Large intestine (tissue), 3 donors: Measurements from ENCODE around the gene NPY. TPM values are rescaled to one million over a fixed set of nuclear protein-coding genes. Genes with fewer than 3 reads are reported as not detected.

Experiments used
- DNase-seq, 2 donors: peaks; one replicate each; pipeline versions ENCODE4 v3.0.0 to v3.0.0-alpha.2; 2013
- H3K27ac ChIP-seq: one replicate; pipeline ENCODE4 v1.5.1; 2013; ENCODE audit warnings: low read length
- H3K27me3 ChIP-seq: 2 replicates; pipeline ENCODE4 v1.6.1; 2013; ENCODE audit warnings: low read length; ENCODE audit not compliant: control insufficient read depth, insufficient read depth
- H3K36me3 ChIP-seq: 2 replicates; pipeline ENCODE4 v1.6.1; 2013; ENCODE audit warnings: low read length; ENCODE audit not compliant: control insufficient read depth, insufficient read depth
- H3K4me1 ChIP-seq: one replicate; pipeline ENCODE4 v1.6.1; 2013; ENCODE audit warnings: low read length; ENCODE audit not compliant: control insufficient read depth, insufficient read depth
- H3K4me3 ChIP-seq: one replicate; pipeline ENCODE4 v1.5.1; 2013; ENCODE audit warnings: low read length
- H3K9me3 ChIP-seq: one replicate; pipeline ENCODE4 v1.6.1; 2013; ENCODE audit warnings: mild to moderate bottlenecking, low read depth, low read length, moderate library complexity; ENCODE audit not compliant: control insufficient read depth
- WGBS: methylation state at CpG from one replicate; pipeline ENCODE4 v1.1.5; 2013; ENCODE audit warnings: low lambda C conversion rate; ENCODE audit not compliant: insufficient coverage; 5-methylcytosine and 5-hydroxymethylcytosine counted together
- polyA plus RNA-seq: library from polyadenylated mRNA; unstranded; fragments of 120-200 nt; gene quantifications from one replicate; pipeline ENCODE4 v1.2.1, GENCODE V29; 2013

The NPY gene
- polyA plus RNA-seq, 1 donor = 59.0 TPM

DNA sequence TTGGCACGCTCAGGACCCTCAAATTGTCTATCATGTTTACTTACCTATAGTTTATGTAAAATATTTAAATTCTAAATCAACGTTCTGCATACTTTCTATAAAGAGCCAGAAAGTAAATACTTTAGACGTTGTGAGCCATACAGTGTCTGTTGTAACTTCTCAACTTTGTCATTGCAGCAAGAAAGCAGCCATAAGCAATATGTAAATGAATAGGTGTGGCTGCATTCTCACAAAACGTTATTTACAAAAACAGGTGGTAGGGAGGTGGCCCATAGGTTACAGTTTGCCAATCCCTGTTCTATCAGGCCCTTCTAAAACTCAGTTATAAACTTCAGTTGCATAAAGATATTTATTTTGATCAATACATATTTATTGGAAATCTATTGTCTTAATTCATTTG lies 12.1 kb upstream of the NPY start:
- WGBS = 56% methylated on average over 3 of the region's 4 CpGs
- DNase-seq = no peak
- Histone ChIP-seq H3K4me1 (no peaks in the 10 kb centered on the region), H3K27me3 (no peaks in the 10 kb centered on the region), H3K4me3 (no peak overlapping the region), H3K9me3 (no peaks in the 10 kb centered on the region), H3K27ac (no peak overlapping the region), H3K36me3 (no peaks in the 10 kb centered on the region)

DNA sequence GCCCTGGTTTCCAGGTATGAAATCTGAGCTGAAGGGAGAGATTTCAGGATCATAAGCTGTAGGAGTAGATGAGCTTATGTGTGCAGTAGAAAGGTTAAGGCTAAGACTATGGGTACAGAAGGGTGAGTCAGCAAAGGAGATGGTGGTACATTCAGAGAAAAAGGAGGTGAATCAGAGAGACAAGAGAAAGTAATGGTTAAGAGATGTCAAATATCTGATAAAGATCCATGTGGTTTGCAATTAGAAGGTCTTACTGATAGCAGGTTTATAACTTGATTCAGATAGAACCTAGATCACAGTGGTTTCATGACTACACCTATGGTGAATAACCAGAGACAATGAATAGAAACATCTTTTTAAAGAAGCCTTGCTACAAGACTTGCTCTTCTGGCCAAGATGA lies 4.5 kb upstream of the NPY start:
- Histone ChIP-seq H3K4me1 (peaks cover 6% of the 10 kb centered on the region), H3K36me3 (no peaks in the 10 kb centered on the region), H3K27ac (no peak overlapping the region), H3K9me3 (no peaks in the 10 kb centered on the region), H3K4me3 (no peak overlapping the region), H3K27me3 (peaks cover 29% of the 10 kb centered on the region)
- DNase-seq = no peak

DNA sequence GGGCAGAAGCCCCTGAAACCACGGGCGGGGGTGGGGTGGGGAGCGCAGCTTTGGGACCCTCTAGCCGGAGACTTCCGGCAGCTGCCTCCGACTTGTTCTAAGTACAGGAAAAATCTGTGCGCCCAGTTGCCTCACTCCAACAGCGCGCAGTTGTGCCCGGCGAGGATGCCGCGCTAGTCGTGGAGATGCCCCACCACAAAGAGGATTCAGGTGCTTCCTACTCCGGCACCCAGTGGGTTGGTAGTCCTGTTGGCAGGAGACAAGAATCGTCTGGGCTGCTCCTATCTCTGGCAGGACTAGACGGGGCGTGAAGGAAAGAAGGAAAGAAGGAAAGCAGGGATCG lies 465 bp upstream of the NPY start:
- peaks cover 49% of the 10 kb centered on the region for H3K27me3 ChIP-seq
- H3K4me1 ChIP-seq = peaks cover 12% of the 10 kb centered on the region
- no peaks in the 10 kb centered on the region for H3K36me3 ChIP-seq
- WGBS = no CpG with 5 or more reads among the region's 19 CpGs
- H3K27ac ChIP-seq = no peak overlapping the region
- H3K9me3 ChIP-seq = peaks cover 4% of the 10 kb centered on the region
- H3K4me3 ChIP-seq = peak overlapping the region; percentile 2
- peak in 1 of 2 donors; percentile 31 for DNase-seq

DNA sequence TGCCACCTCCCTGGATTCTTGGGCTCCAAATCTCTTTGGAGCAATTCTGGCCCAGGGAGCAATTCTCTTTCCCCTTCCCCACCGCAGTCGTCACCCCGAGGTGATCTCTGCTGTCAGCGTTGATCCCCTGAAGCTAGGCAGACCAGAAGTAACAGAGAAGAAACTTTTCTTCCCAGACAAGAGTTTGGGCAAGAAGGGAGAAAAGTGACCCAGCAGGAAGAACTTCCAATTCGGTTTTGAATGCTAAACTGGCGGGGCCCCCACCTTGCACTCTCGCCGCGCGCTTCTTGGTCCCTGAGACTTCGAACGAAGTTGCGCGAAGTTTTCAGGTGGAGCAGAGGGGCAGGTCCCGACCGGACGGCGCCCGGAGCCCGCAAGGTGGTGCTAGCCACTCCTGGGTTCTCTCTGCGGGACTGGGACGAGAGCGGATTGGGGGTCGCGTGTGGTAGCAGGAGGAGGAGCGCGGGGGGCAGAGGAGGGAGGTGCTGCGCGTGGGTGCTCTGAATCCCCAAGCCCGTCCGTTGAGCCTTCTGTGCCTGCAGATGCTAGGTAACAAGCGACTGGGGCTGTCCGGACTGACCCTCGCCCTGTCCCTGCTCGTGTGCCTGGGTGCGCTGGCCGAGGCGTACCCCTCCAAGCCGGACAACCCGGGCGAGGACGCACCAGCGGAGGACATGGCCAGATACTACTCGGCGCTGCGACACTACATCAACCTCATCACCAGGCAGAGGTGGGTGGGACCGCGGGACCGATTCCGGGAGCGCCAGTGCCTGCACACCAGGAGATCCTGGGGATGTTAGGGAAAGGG lies 913 bp downstream of the NPY start:
- peak in 1 of 2 donors; percentile 46 for DNase-seq
- no peak overlapping the region for H3K27ac ChIP-seq
- peaks cover 4% of the 10 kb centered on the region for H3K9me3 ChIP-seq
- no peaks in the 10 kb centered on the region for H3K36me3 ChIP-seq
- H3K4me3 ChIP-seq = peak overlapping the region; percentile 42
- no CpG with 5 or more reads among the region's 51 CpGs for WGBS
- H3K4me1 ChIP-seq = peaks cover 12% of the 10 kb centered on the region
- H3K27me3 ChIP-seq = peaks cover 49% of the 10 kb centered on the region

DNA sequence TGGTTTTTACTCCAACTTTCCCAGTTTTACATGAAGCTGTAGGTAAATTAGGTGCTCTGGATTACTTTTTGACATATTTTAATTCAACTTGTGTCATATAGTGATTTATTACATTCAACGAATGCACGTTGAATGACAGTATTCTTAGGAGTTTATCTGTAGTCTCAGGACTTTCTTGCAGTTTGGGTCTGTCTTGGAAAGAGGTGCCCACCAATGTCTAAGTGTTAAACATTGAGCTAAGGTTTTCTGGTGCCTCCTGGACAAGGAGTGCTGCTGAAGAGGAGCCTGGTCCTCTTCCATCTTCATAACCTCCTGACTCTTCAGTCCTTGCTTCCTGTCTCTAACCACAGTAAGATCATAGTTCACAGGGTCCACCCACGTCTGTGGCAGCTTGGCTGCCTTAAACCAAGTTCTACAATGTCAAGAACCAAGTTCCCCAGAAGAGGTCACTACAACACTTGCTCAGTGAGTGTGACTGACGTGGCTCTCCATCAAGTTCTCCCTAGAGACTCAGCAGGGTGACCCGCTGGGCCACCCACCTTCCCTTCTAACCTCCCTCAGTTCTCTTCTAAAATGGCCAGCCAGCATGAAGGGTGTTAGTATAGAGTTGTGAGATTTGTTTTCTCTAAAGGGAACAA lies 6.1 kb downstream of the NPY start:
- Histone ChIP-seq H3K27ac (no peak overlapping the region), H3K36me3 (no peaks in the 10 kb centered on the region), H3K9me3 (peaks cover under 1% of the 10 kb centered on the region), H3K27me3 (peaks cover 14% of the 10 kb centered on the region), H3K4me1 (peaks cover 1% of the 10 kb centered on the region), H3K4me3 (no peak overlapping the region)
- DNase-seq = peak; percentile 65 to 79
- WGBS = 65% methylated on average over 2 of the region's 5 CpGs

DNA sequence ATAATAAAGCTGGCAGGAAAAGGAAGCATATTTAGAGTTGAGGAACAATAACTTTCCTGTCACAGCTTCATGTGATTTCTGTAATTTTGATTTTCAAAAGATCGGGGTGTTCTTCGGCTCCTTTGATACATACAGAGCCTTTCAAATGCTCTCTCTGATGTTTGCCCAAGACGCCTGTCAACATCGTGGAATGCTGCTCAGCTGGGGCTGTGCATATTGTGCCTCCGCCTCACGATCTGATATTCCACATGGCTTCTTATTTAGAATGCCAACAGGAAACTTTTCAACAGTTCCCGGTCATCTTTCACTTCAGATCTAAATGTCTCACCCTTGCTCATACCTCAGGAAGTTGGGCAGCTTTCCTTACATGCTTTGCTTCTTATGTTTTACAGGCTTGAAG lies 7.3 kb downstream of the NPY start:
- H3K4me1 ChIP-seq = no peaks in the 10 kb centered on the region
- no peak for DNase-seq
- H3K9me3 ChIP-seq = no peaks in the 10 kb centered on the region
- no peak overlapping the region for H3K4me3 ChIP-seq
- H3K27me3 ChIP-seq = peaks cover 5% of the 10 kb centered on the region
- 50% methylated on average over 2 of the region's 7 CpGs for WGBS
- H3K36me3 ChIP-seq = no peaks in the 10 kb centered on the region
- no peak overlapping the region for H3K27ac ChIP-seq

DNA sequence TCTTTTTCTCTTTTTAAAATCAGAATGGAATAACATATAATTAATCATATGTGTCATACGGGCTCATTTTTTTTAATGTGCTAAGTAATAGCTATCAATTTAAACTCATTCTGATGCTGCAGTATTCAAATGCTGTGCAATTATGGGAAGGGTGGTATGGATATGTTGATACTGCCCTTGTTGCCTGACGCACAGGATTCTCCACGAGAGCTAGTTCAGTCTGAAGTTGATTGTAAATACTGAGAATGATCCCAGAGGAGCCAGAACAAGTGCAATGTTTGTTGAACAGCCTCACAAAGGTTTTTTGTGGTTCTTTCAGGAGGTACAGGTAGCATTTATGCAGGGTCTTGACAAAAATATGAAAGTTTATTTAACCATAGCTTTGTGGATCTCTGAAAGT lies 13.4 kb downstream of the NPY start:
- Histone ChIP-seq H3K27ac (no peak overlapping the region), H3K27me3 (no peaks in the 10 kb centered on the region), H3K4me1 (no peaks in the 10 kb centered on the region), H3K36me3 (no peaks in the 10 kb centered on the region), H3K9me3 (no peaks in the 10 kb centered on the region), H3K4me3 (no peak overlapping the region)
- 83% methylated on average over 1 of the region's 3 CpGs for WGBS
- DNase-seq = no peak

DNA sequence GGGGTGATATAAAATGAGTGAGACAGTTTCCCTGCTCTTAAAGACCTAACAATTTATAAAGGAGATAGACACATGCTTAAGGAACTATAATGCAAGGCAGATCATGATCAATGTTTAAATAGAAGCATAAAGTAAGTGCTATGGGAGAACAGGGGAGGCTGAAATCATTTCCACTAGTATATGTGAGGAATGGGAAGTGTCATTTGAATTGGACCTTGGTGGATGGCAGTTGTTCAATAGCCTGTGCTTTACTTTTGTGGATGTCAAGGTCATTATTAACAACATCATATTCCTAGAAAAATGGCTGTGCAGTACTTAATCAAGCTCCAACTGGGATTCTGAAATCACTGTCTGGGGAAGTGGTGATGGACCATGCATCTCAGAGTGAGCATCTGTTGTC lies 14.7 kb downstream of the NPY start:
- no peaks in the 10 kb centered on the region for H3K4me1 ChIP-seq
- no peak overlapping the region for H3K27ac ChIP-seq
- no peaks in the 10 kb centered on the region for H3K36me3 ChIP-seq
- no peak for DNase-seq
- H3K27me3 ChIP-seq = no peaks in the 10 kb centered on the region
- H3K4me3 ChIP-seq = no peak overlapping the region
- no peaks in the 10 kb centered on the region for H3K9me3 ChIP-seq

DNA sequence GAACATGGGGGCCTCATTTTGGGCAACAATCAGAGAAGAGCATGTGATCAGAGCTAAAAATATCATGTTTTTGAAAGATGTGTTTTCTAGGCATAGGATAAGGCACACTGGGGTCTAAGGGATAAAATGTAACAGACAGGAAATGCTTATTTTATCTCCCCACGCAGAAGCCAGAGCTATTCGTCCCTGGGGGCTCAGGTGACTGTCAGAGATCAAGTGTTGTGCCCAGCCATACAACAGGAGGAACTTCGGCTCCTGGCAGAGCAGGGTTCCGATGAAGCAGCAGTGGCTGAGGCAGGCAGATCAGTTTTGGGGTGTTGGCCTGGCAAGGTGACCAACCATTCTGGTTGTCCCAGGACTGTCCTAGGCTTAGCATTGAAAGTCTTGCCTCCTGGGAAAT lies 15.2 kb downstream of the NPY start:
- Histone ChIP-seq H3K4me1 (no peaks in the 10 kb centered on the region), H3K9me3 (no peaks in the 10 kb centered on the region), H3K27me3 (no peaks in the 10 kb centered on the region), H3K36me3 (no peaks in the 10 kb centered on the region), H3K27ac (no peak overlapping the region), H3K4me3 (no peak overlapping the region)
- no CpG with 5 or more reads among the region's 4 CpGs for WGBS
- no peak for DNase-seq

DNA sequence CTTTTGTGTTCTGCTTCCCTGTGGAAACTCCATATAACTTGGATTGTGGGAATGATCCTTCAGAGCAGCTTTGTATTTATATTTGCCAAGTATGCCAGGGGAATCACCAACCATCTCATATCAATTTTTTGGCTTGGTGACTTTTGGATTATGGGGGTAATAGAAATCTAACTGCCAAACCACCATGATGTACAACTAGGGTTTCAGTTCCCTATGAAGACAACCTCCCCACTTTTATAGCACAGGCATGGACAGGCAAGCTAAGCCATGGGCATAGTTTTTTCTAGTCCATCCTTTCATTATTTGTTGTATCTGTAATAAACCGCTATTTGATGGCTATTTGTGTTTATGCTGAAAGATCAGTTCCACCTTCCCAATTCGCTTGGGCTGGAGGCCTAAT lies 17.7 kb downstream of the NPY start:
- no peak overlapping the region for H3K27ac ChIP-seq
- WGBS = 94% methylated on average over 2 of the region's 2 CpGs
- DNase-seq = no peak
- no peak overlapping the region for H3K4me3 ChIP-seq
- no peaks in the 10 kb centered on the region for H3K9me3 ChIP-seq
- no peaks in the 10 kb centered on the region for H3K36me3 ChIP-seq
- no peaks in the 10 kb centered on the region for H3K27me3 ChIP-seq
- no peaks in the 10 kb centered on the region for H3K4me1 ChIP-seq

DNA sequence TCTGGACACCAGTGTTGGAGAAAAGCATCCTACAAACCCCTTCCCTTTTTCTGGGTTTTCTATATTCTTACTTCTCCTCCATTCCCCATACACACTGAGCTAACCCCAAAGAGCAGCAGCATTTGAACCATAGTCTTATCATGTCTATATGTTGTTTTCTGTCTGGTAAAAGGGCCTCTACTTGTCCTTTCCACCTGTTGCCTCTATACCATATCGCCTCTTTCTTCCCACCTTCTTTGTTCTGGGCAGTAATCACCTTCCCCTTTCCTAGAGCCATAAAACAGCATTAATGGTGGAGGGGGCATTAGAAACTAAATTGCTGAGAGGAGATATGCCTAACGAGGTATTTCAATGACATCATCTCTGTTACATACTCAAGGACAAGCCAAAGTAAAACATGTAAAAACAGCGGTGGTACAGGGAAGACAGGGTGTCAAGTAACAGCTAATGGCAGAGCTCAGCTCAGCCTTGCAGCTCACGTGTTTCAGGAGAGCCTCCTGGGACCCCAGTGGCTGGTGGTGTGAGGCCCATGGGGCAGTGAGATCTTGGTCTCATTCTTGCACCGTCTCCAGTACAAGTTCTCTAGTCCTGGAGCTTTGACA lies 20.6 kb downstream of the NPY start:
- H3K9me3 ChIP-seq = no peaks in the 10 kb centered on the region
- H3K4me1 ChIP-seq = no peaks in the 10 kb centered on the region
- H3K36me3 ChIP-seq = no peaks in the 10 kb centered on the region
- DNase-seq = no peak
- H3K4me3 ChIP-seq = no peak overlapping the region
- 17% methylated on average over 1 of the region's 5 CpGs for WGBS
- H3K27ac ChIP-seq = no peak overlapping the region
- no peaks in the 10 kb centered on the region for H3K27me3 ChIP-seq
